Medulla oblongata (tissue), 1 donor: Measurements from ENCODE around the gene THAP6.
"Not testable (repeated sequence)": the region's sequence is repeated elsewhere in the genome, so short reads cannot be mapped to it uniquely, and the experiment has no call there.

Experiments
- DNase-seq: peaks from one replicate; pipeline ENCODE4 v3.0.0-alpha.2; 2015; ENCODE audit errors: extremely low spot score

The THAP6 gene

GRCh38 chr4:75514131-75514948, at the start of gene THAP6, which contains the start of gene RCHY1:
Gene THAP6, plus strand, starts transcription at chr4:75514473. Its CDS starts 980 bp downstream, at chr4:75515453.
Gene RCHY1, minus strand, starts transcription at chr4:75514403. Its CDS starts 117 bp downstream, at chr4:75514286.
- peak; percentile 97 for DNase-seq

GRCh38 chr4:75469896-75470295, 44.4 kb upstream of the THAP6 start:
- no peak for DNase-seq

GRCh38 chr4:75470738-75471137, 43.5 kb upstream of the THAP6 start:
- DNase-seq = no peak

- DNase-seq = no peak
These were observed 37.1 kb upstream of the THAP6 start for GRCh38 chr4:75477201-75477600.

- peak; percentile 50 for DNase-seq
These were observed 30.1 kb upstream of the THAP6 start for GRCh38 chr4:75484190-75484589.

GRCh38 chr4:75490155-75490554, 24.1 kb upstream of the THAP6 start:
- peak; percentile 25 for DNase-seq

GRCh38 chr4:75494563-75494962, 19.7 kb upstream of the THAP6 start:
- peak; percentile 70 for DNase-seq

GRCh38 chr4:75495476-75495875, 18.8 kb upstream of the THAP6 start:
- no peak for DNase-seq

GRCh38 chr4:75496406-75496805, 17.9 kb upstream of the THAP6 start:
- DNase-seq = no peak

- no peak for DNase-seq
These were observed 17.1 kb upstream of the THAP6 start for GRCh38 chr4:75497133-75497532.

- no peak for DNase-seq
These were observed 16.2 kb upstream of the THAP6 start for GRCh38 chr4:75498041-75498440.

- DNase-seq = no peak
These were observed 14.4 kb upstream of the THAP6 start for GRCh38 chr4:75499900-75500299.

- DNase-seq = no peak
These were observed 11.6 kb upstream of the THAP6 start for GRCh38 chr4:75502671-75503070.

- no peak for DNase-seq
These were observed 8.6 kb upstream of the THAP6 start for GRCh38 chr4:75505630-75506029.

- DNase-seq = not testable (repeated sequence)
These were observed 4.7 kb upstream of the THAP6 start for GRCh38 chr4:75509592-75509991.

- peak; percentile 27 for DNase-seq
These were observed 2.4 kb upstream of the THAP6 start for GRCh38 chr4:75511841-75512240.

- DNase-seq = peak; percentile 40
These were observed 1.7 kb upstream of the THAP6 start for GRCh38 chr4:75512386-75513211.

GRCh38 chr4:75513526-75514130, 645 bp upstream of the THAP6 start:
- peak; percentile 34 for DNase-seq

GRCh38 chr4:75514949-75515612, 808 bp downstream of the THAP6 start:
- peak; percentile 21 for DNase-seq

GRCh38 chr4:75516144-75516543, 1.9 kb downstream of the THAP6 start:
- DNase-seq = no peak

GRCh38 chr4:75519452-75519851, 5.2 kb downstream of the THAP6 start:
- not testable (repeated sequence) for DNase-seq

- no peak for DNase-seq
These were observed 10.8 kb downstream of the THAP6 start for GRCh38 chr4:75525086-75525485.
